Endothelial cell (in vitro differentiated cells): ENCODE data around the gene FAM120A. TPM values are rescaled to one million over a fixed set of nuclear protein-coding genes. Genes with fewer than 3 reads are reported as not detected.

Source experiments
- DNase-seq: peaks from one replicate; pipeline ENCODE4 v3.0.0; 2021; ENCODE audit warnings: low spot score
- H3K27ac Mint-ChIP-seq: one replicate; pipeline ENCODE4 v1.8.0; 2021; ENCODE audit warnings: mixed read lengths, inconsistent platforms; ENCODE audit not compliant: unreplicated experiment
- H3K27me3 Mint-ChIP-seq: one replicate; pipeline ENCODE4 v1.8.0; 2021; ENCODE audit warnings: mild to moderate bottlenecking, moderate library complexity, mixed read lengths, inconsistent platforms; ENCODE audit not compliant: unreplicated experiment
- H3K36me3 Mint-ChIP-seq: one replicate; pipeline ENCODE4 v1.8.0; 2021; ENCODE audit warnings: mild to moderate bottlenecking, low read depth, mixed read lengths, inconsistent platforms; ENCODE audit not compliant: unreplicated experiment
- H3K4me1 Mint-ChIP-seq: one replicate; pipeline ENCODE4 v1.8.0; 2021; ENCODE audit warnings: mild to moderate bottlenecking, mixed read lengths, inconsistent platforms; ENCODE audit not compliant: unreplicated experiment
- H3K4me3 Mint-ChIP-seq: one replicate; pipeline ENCODE4 v1.8.0; 2021; ENCODE audit warnings: mild to moderate bottlenecking, mixed read lengths, inconsistent platforms; ENCODE audit not compliant: unreplicated experiment
- H3K9me3 Mint-ChIP-seq: one replicate; pipeline ENCODE4 v1.8.0; 2021; ENCODE audit warnings: mixed read lengths, inconsistent platforms; ENCODE audit not compliant: unreplicated experiment
- total RNA-seq: library from RNA; stranded (reverse); fragmentation: NEBNext Ultra II Directional; extraction: Animal tissue kit (Norgen Biotek cat#: 25700); gene quantifications from one replicate; pipeline ENCODE4 v1.2.1, GENCODE V29; 2021; ENCODE audit not compliant: unreplicated experiment
- TF ChIP-seq, protein P1 (sequence below): fragments of 200-600 bp; sonication (generic); IDR thresholded peaks from one replicate; pipeline ENCODE4 v1.5.0; 2021; ENCODE audit warnings: antibody characterized with exemption; ENCODE audit not compliant: unreplicated experiment

Gene FAM120A
- total RNA-seq, 1 donor from 2014 or later: 56.1 TPM

DNA sequence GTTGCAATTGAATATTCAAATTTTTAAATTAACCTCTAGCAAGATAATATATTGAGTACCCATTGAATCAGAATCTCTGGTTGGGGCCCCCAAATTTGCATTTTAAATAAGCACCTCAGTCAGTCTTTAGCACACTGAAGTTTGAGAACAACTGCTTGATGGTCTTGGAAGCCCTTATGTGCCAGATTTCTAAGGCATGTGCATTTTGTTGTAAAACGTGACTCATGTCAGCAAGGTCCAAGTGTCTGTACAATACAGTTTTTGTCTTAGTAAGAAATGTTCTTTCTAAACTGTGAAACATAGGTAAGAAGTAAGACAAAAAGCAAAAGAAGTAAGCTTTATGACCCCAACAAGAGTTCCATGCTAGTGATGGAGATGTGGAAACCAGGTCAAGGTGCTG is 65.8 kb downstream of the FAM120A start:
- H3K36me3 Mint-ChIP-seq: peaks cover 4% of the 10 kb centered on the region
- TF ChIP-seq, protein P1, sequence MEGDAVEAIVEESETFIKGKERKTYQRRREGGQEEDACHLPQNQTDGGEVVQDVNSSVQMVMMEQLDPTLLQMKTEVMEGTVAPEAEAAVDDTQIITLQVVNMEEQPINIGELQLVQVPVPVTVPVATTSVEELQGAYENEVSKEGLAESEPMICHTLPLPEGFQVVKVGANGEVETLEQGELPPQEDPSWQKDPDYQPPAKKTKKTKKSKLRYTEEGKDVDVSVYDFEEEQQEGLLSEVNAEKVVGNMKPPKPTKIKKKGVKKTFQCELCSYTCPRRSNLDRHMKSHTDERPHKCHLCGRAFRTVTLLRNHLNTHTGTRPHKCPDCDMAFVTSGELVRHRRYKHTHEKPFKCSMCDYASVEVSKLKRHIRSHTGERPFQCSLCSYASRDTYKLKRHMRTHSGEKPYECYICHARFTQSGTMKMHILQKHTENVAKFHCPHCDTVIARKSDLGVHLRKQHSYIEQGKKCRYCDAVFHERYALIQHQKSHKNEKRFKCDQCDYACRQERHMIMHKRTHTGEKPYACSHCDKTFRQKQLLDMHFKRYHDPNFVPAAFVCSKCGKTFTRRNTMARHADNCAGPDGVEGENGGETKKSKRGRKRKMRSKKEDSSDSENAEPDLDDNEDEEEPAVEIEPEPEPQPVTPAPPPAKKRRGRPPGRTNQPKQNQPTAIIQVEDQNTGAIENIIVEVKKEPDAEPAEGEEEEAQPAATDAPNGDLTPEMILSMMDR: no peak
- H3K27ac Mint-ChIP-seq: no peak overlapping the region
- no peaks in the 10 kb centered on the region for H3K27me3 Mint-ChIP-seq
- no peak for DNase-seq
- H3K9me3 Mint-ChIP-seq: no peaks in the 10 kb centered on the region
- H3K4me3 Mint-ChIP-seq: no peak overlapping the region
- H3K4me1 Mint-ChIP-seq: no peaks in the 10 kb centered on the region

DNA sequence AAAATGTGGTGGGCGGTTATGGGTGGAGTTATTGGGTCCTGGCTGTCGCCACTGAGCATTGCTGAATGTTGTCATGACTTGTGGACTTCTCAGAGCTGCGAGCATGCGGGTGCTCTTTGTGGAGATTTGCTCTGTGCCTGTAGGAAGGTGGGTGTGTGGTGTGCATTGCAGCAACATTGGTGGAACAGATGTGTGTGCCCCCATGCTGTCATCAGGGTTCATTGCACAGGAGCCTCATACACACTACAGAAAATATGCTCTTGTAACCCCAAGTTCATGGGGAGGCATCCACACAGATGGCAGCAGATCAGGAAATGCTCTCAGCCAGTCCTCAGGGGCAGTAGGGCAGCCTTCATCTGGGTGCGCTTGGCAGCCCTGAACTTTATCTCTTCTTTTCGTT is 69.0 kb downstream of the FAM120A start:
- no peak for DNase-seq
- no peak overlapping the region for H3K4me3 Mint-ChIP-seq
- no peaks in the 10 kb centered on the region for H3K27me3 Mint-ChIP-seq
- no peaks in the 10 kb centered on the region for H3K9me3 Mint-ChIP-seq
- H3K36me3 Mint-ChIP-seq: peaks cover 7% of the 10 kb centered on the region
- H3K4me1 Mint-ChIP-seq: peaks cover 1% of the 10 kb centered on the region
- no peak overlapping the region for H3K27ac Mint-ChIP-seq
- TF ChIP-seq, protein P1: no peak

DNA sequence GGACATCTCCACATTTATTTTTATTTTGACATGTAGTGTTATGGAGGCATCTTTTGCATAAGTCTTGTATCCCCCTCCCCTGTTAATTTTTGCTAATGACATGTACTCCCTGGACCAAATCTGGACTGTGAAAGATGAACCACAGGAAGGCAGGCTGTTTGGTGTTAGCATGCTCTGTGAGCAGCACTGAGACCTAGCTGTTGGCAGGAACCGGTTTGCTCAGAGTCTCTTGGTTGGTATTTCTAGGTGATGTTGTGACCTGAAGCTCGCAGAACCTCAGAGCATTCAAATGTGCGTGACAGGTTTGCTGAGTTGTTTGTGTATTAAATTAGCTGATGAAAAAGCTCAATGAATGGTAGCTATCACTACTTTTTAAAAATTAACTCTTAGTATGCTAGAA is 71.3 kb downstream of the FAM120A start:
- H3K4me3 Mint-ChIP-seq: no peak overlapping the region
- no peak for DNase-seq
- no peak overlapping the region for H3K27ac Mint-ChIP-seq
- H3K27me3 Mint-ChIP-seq: peaks cover 4% of the 10 kb centered on the region
- H3K4me1 Mint-ChIP-seq: peaks cover 4% of the 10 kb centered on the region
- H3K36me3 Mint-ChIP-seq: peaks cover 11% of the 10 kb centered on the region
- no peaks in the 10 kb centered on the region for H3K9me3 Mint-ChIP-seq
- TF ChIP-seq, protein P1: no peak

DNA sequence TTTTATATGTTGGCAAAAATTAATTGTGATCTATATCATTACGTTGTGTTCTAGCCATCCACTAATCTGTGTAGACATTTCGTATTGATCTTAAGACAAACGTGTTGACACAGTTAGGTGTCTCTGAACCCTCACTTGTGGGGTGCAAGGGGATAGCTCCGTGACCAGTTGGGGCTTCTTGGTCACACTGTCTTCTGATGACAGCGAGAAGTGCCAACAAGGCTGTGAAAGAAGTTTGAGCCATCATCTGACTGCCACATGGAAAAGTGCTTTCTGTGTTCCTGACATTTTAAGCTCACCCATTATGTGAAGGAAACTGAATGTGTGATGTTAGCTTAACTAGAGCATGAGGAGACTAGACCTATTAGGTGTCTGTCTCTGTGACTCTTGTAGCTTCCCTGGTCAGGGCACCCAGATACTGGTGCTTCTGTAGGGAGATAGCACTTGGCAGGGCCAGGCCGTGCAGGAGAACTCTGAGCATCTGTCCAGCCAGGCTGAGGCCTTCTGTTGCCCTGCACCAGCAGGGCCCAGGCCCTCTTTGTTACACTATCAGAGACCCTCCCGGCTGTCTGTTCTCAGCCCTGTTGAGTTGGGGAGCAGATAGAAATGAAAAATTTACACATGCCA is 72.1 kb downstream of the FAM120A start:
- Mint-ChIP-seq H3K4me1 (peaks cover 7% of the 10 kb centered on the region), H3K9me3 (no peaks in the 10 kb centered on the region), H3K27me3 (peaks cover 4% of the 10 kb centered on the region), H3K36me3 (peaks cover 11% of the 10 kb centered on the region), H3K4me3 (no peak overlapping the region), H3K27ac (no peak overlapping the region)
- TF ChIP-seq, protein P1: no peak
- DNase-seq: no peak

DNA sequence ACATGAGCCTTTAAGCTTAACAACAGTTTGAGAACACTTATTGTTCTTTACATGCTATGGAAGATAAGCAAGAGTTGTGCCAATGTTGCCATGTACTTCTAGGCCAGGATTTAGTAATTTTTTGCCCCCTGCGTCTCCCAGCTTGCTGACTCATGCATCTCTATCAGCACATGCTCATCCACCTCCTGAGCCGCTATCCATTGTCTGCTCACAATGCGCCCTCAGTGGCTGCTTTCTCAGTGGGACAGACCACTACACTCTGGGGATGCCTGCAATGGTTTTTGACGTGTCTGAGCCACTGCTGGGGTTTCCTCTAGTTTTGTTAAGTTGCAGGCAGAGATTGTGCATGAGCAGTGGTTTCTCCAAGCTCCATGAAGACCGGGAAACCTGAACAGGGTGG is 74.0 kb downstream of the FAM120A start:
- TF ChIP-seq, protein P1: no peak
- Mint-ChIP-seq H3K4me1 (peaks cover 8% of the 10 kb centered on the region), H3K27ac (no peak overlapping the region), H3K36me3 (peaks cover 11% of the 10 kb centered on the region), H3K27me3 (peaks cover 4% of the 10 kb centered on the region), H3K4me3 (no peak overlapping the region), H3K9me3 (no peaks in the 10 kb centered on the region)
- no peak for DNase-seq
